Fibroblast of lung (primary cell): Measurements from ENCODE around the gene TOX2. TPM values are rescaled to one million over a fixed set of nuclear protein-coding genes. Genes with fewer than 3 reads are reported as not detected.

Source experiments
- DNase-seq, 2 donors: peaks; one replicate each; pipeline versions ENCODE4 v3.0.0 to v3.0.0-alpha.2; 2010; ENCODE audit warnings: low read depth in 2 of 2
- H2AFZ ChIP-seq: 2 replicates; pipeline ENCODE4 v1.5.1; 2012; ENCODE audit warnings: low read length, control low read depth, inconsistent platforms
- H3K27ac ChIP-seq: 2 replicates; pipeline ENCODE4 v1.5.1; 2011; ENCODE audit warnings: low read length, control low read depth; ENCODE audit not compliant: insufficient read depth
- H3K27me3 ChIP-seq: 2 replicates; pipeline ENCODE4 v1.5.1; 2011; ENCODE audit warnings: mild to moderate bottlenecking, low read length; ENCODE audit not compliant: control insufficient read depth, insufficient read depth
- H3K36me3 ChIP-seq: 2 replicates; pipeline ENCODE4 v1.5.1; 2011; ENCODE audit warnings: low read length; ENCODE audit not compliant: control insufficient read depth, insufficient read depth
- H3K4me1 ChIP-seq: 2 replicates; pipeline ENCODE4 v1.5.1; 2011; ENCODE audit warnings: low read length; ENCODE audit not compliant: control insufficient read depth, insufficient read depth; ENCODE audit errors: extremely low read depth
- H3K4me2 ChIP-seq: 2 replicates; pipeline ENCODE4 v1.5.1; 2011; ENCODE audit warnings: low read length, control low read depth; ENCODE audit not compliant: insufficient read depth; ENCODE audit errors: extremely low read depth
- H3K4me3 ChIP-seq, 4 experiments: fragments of 200-600 bp in 1 of 4; sonication (generic) in 1 of 4; replicated peaks in 1 of 4; 2 replicates each; pipeline ENCODE4 v1.5.1; 2011 to 2016; ENCODE audit warnings: low read length in 4 of 4, low read depth in 3 of 4, mild to moderate bottlenecking in 3 of 4, control low read depth in 2 of 4, inconsistent platforms in 1 of 4, mixed read lengths in 1 of 4; ENCODE audit not compliant: insufficient read depth in 1 of 4; ENCODE audit errors: control extremely low read depth in 1 of 4
- H3K79me2 ChIP-seq: 2 replicates; pipeline ENCODE4 v1.5.1; 2012; ENCODE audit warnings: mild to moderate bottlenecking, low read length, inconsistent platforms; ENCODE audit not compliant: control insufficient read depth, insufficient read depth
- H3K9ac ChIP-seq: 2 replicates; pipeline ENCODE4 v1.5.1; 2011; ENCODE audit warnings: mild to moderate bottlenecking, low read length, control low read depth; ENCODE audit not compliant: insufficient read depth
- H3K9me3 ChIP-seq: 2 replicates; pipeline ENCODE4 v1.5.1; 2012; ENCODE audit warnings: low read depth, low read length; ENCODE audit not compliant: control insufficient read depth, insufficient read depth
- H4K20me1 ChIP-seq: 2 replicates; pipeline ENCODE4 v1.5.1; 2011; ENCODE audit warnings: low read length; ENCODE audit not compliant: control insufficient read depth, insufficient read depth; ENCODE audit errors: extremely low read depth
- CTCF ChIP-seq, 2 donors: IDR thresholded peaks in 1 of 2; conservative IDR thresholded peaks in 1 of 2; 1 replicate in 1 of 2; 2 replicates in 1 of 2; pipeline ENCODE4 v1.5.1; 2011 to 2012; ENCODE audit warnings: low read length in 2 of 2, control low read depth in 1 of 2, inconsistent platforms in 1 of 2, low read depth in 1 of 2, mild to moderate bottlenecking in 1 of 2
- EZH2 ChIP-seq: IDR thresholded peaks from 2 replicates; pipeline ENCODE4 v1.5.1; 2012; ENCODE audit warnings: low read length, control low read depth, mild to moderate bottlenecking; ENCODE audit errors: missing control alignments
- polyA plus RNA-seq, 2 donors: library from polyadenylated mRNA; depleted of rRNA in 1 of 2; stranded (reverse) in 1 of 2; unstranded in 1 of 2; fragments of >200 nt; gene quantifications; 2 replicates each; pipeline ENCODE4 v1.2.1, GENCODE V29; 2011 to 2012; ENCODE audit warnings: missing spikeins in 1 of 2
- total RNA-seq: library from RNA; depleted of rRNA; stranded (reverse); fragments of >200 nt; gene quantifications from 2 replicates; pipeline ENCODE4 v1.2.1, GENCODE V29; 2014

TOX2 gene
- total and polyA plus RNA-seq, 2 donors (not counting 1 experiment from before 2014, with no cell fraction given) = 5.9 to 9.6 TPM

GRCh38 chr20:44034965-44035635 is 120.4 kb downstream of the TOX2 start:
- Histone ChIP-seq H4K20me1 (no peaks in the 10 kb centered on the region), H3K4me3 (no peak overlapping the region), H3K36me3 (peaks cover 2% of the 10 kb centered on the region), H2AFZ (no peak overlapping the region), H3K4me1 (no peaks in the 10 kb centered on the region), H3K4me2 (no peak overlapping the region), H3K9ac (no peak overlapping the region), H3K27me3 (no peaks in the 10 kb centered on the region), H3K27ac (no peak overlapping the region), H3K9me3 (no peaks in the 10 kb centered on the region), H3K79me2 (no peaks in the 10 kb centered on the region)
- TF ChIP-seq CTCF (conservative IDR thresholded peaks at IDR 0.05 in 1 of 2, IDR thresholded peaks at IDR 0.05 in 1 of 2; ENCODE audit: low read depth in 1 of 2, low read length in 2 of 2) = no peak
- TF ChIP-seq EZH2 = no peak
- no peak for DNase-seq

GRCh38 chr20:44035924-44036323 is 121.3 kb downstream of the TOX2 start:
- no peak for DNase-seq
- H4K20me1 ChIP-seq = no peaks in the 10 kb centered on the region
- H3K27me3 ChIP-seq = no peaks in the 10 kb centered on the region
- no peak overlapping the region for H2AFZ ChIP-seq
- no peak overlapping the region for H3K9ac ChIP-seq
- no peak overlapping the region for H3K4me3 ChIP-seq
- no peak for TF ChIP-seq EZH2
- no peak for TF ChIP-seq CTCF (conservative IDR thresholded peaks at IDR 0.05 in 1 of 2, IDR thresholded peaks at IDR 0.05 in 1 of 2; ENCODE audit: low read depth in 1 of 2, low read length in 2 of 2)
- no peaks in the 10 kb centered on the region for H3K4me1 ChIP-seq
- no peak overlapping the region for H3K4me2 ChIP-seq
- H3K36me3 ChIP-seq = peaks cover 2% of the 10 kb centered on the region
- no peaks in the 10 kb centered on the region for H3K79me2 ChIP-seq
- H3K9me3 ChIP-seq = no peaks in the 10 kb centered on the region
- no peak overlapping the region for H3K27ac ChIP-seq

- H4K20me1 ChIP-seq = no peaks in the 10 kb centered on the region
- H3K4me3 ChIP-seq = no peak overlapping the region
- no peak for DNase-seq
- peaks cover 2% of the 10 kb centered on the region for H3K36me3 ChIP-seq
- H3K27me3 ChIP-seq = no peaks in the 10 kb centered on the region
- TF ChIP-seq EZH2 (no peak), CTCF (conservative IDR thresholded peaks at IDR 0.05 in 1 of 2, IDR thresholded peaks at IDR 0.05 in 1 of 2; ENCODE audit: low read depth in 1 of 2, low read length in 2 of 2) (no peak)
- H3K9ac ChIP-seq = no peak overlapping the region
- no peaks in the 10 kb centered on the region for H3K79me2 ChIP-seq
- no peak overlapping the region for H3K27ac ChIP-seq
- H2AFZ ChIP-seq = no peak overlapping the region
- H3K4me2 ChIP-seq = no peak overlapping the region
- H3K9me3 ChIP-seq = no peaks in the 10 kb centered on the region
- H3K4me1 ChIP-seq = no peaks in the 10 kb centered on the region
Observed at GRCh38 chr20:44036441-44036840, 121.8 kb downstream of the TOX2 start.
